Jurkat, Clone E6-1 (cell line): ENCODE measurements around the gene CFAP161.
"Not testable (repeated sequence)": the region's sequence is repeated elsewhere in the genome, so short reads cannot be mapped to it uniquely, and the experiment has no call there.

Experiments
- DNase-seq: peaks from one replicate; pipeline ENCODE4 v3.0.0-alpha.2; 2011; ENCODE audit warnings: low read depth, low spot score
- H3K4me3 ChIP-seq: 2 replicates; pipeline ENCODE4 v1.5.1; 2011; ENCODE audit warnings: mild to moderate bottlenecking, low read length, control low read depth, moderate library complexity

CFAP161 gene

DNA sequence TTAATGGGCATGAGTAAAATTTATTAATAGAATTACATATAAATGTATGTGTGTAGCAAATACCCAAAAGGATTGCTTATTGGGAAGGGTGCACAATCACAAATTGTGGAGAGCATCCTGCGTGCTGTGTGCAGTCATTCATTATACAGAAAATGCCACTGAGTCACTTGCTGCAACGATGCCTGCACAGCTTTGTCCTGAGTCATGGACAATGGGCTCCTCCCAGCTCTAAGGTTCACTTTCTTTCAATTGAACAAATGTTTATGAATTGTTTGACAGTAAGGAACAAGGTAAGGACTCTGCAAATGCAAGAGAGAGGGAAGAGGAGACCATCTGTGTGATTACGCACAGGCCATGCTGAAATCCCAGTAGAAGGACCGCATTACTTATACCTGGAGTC, 18.7 kb downstream of the CFAP161 start:
- no peak for DNase-seq
- no peak overlapping the region for H3K4me3 ChIP-seq

GRCh38 chr15:81155375-81156218, 21.5 kb downstream of the CFAP161 start:
- DNase-seq = peak; percentile 67

DNA sequence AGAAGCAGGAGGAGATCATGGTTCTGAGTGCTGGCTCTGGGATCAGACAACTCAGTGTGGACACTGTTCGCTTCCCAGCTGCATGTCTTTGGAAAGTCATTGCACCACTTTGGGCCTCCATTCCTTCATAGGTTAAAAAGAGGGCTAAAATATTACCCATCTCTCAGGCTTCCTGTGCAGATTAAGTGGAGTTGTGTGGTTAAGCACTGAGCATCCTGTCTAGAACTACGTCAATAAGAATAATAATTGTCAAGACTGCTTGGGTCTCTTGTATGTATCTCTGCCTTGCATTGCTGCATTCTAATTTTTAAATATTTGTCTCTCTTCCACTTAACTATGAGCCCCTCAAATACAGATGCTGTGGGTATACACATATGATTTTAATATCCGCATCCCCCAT, 22.3 kb downstream of the CFAP161 start:
- H3K4me3 ChIP-seq = no peak overlapping the region
- DNase-seq = peak; percentile 28

More at GRCh38 chr15:81155375-81156218, 21.5 kb downstream of the CFAP161 start:
- H3K4me3 ChIP-seq = no peak overlapping the region

DNA sequence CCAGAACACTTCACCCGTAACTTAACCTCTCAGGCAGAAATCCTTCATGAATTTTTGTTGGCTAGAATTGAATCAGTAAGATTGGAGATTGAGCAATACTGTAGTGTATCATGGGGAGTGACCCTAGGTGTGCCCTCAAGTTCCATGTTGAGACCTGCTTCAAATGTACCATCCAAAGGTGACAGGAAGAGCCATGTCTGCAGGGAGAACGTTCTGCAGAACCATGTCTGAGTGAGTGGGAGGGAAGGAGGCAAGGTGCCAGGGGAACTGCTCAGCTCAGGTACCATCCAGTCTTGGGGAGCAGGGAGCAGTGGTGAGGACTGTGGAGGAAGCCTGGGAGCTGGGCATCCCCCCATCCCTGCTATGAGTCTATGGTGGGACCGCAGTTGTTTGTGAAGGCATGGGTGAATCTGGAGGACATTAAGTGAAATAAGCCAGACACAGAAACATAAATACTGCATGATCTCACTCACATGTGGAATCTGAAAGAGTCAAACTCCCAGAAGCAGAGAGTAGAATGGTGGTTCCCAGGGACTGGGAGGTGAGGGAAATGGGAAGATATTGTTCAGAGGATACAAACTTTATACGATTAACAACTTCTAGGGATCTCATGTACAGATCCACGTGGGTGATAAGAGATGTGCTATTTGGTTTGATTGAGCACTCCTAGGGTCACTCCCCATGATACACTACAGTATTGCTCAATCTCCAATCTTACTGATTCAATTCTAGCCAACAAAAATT, 23.3 kb downstream of the CFAP161 start:
- no peak for DNase-seq
- H3K4me3 ChIP-seq = no peak overlapping the region

- H3K4me3 ChIP-seq = no peak overlapping the region
- no peak for DNase-seq
These were observed 23.8 kb downstream of the CFAP161 start for GRCh38 chr15:81157939-81158223.

DNA sequence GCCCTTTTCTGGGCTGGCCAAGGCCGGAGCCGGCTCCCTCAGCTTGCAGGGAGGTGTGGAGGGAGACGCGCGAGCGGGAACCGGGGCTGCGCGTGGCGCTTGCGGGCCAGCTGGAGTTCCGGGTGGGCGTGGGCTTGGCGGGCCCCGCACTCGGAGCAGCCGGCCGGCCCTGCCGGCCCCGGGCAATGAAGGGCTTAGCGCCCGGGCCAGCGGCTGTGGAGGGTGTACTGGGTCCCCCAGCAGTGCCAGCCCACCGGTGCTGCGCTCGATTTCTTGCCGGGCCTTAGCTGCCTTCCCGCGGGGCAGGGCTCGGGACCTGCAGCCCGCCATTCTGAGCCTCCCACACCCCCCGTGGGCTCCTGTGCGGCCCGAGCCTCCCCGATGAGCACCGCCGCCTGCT, 24.5 kb downstream of the CFAP161 start:
- H3K4me3 ChIP-seq, DNase-seq: not testable (repeated sequence)

GRCh38 chr15:81160312-81161159, 26.5 kb downstream of the CFAP161 start:
- DNase-seq = no peak
- no peak overlapping the region for H3K4me3 ChIP-seq

DNA sequence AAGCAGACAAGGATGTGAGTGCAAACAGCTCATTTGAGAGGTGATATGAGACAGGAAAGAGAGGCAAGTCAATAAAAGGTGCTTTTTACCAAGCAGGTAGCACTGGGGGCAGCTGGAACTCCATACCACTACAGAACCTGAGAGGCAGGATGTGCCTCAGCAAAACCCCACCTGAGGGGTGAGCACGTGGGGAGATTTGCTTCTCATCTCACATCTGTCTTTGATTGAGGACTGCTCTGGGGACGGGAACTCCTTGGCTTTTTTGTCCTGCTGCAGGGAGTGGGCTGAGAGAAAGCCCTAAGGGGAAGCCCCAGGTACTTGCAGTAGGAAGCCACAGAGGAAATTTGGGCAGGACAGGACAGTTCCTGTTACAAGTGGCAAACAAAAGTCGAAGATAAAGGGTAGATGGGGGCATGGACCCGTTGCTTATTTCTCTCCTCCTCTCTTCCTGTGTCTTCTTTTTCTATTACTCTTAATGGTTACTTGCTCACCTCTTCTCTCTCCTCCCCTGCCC, 27.1 kb downstream of the CFAP161 start:
- no peak for DNase-seq
- no peak overlapping the region for H3K4me3 ChIP-seq

DNA sequence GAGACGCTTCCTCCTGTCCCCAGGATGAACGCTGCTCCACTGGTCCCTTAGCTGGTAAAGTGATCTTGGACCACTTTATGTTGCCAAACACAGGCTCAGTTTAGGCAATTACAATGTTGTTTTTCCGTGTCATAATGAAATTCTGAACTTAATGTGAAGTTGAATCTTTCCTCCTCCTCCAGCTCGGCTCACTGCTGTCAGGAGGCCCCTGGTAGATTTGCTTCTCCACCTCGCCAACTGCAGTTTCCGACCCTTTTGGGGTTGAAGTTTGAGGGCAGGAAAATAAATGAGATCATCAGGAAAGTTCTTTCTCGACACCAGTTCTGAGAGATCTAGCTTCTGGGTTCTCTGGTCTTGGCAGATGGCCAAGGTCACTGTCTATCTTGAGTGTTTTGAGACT, 27.8 kb downstream of the CFAP161 start:
- H3K4me3 ChIP-seq = no peak overlapping the region

GRCh38 chr15:81163961-81164800, 30.1 kb downstream of the CFAP161 start:
- no peak overlapping the region for H3K4me3 ChIP-seq
- peak; percentile 49 for DNase-seq

More for the DNA sequence above, 27.8 kb downstream of the CFAP161 start:
- no peak for DNase-seq

DNA sequence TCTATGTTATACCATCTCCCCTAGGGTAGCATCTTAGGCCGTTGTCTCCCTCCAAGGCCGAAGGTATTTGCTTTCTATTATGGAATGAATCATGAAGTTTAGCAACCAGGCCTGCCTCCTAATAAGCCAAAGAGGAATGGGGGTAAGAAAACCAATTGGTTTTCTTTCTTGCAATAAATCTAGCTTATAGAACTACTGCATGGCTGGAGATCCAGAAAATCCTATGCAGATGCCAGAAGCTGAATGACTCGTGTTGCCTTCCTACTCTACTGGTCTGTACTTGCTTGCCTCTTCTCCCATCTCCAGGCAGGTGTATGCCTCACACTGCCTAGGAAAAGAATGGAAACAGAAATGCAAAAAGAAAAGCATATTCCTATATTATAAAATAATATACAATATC, 31.5 kb downstream of the CFAP161 start:
- DNase-seq = no peak
- H3K4me3 ChIP-seq = no peak overlapping the region

GRCh38 chr15:81166636-81167305, 32.7 kb downstream of the CFAP161 start:
- no peak for DNase-seq
- no peak overlapping the region for H3K4me3 ChIP-seq

- DNase-seq = no peak
These were observed 34.1 kb downstream of the CFAP161 start for GRCh38 chr15:81168131-81168526.

DNA sequence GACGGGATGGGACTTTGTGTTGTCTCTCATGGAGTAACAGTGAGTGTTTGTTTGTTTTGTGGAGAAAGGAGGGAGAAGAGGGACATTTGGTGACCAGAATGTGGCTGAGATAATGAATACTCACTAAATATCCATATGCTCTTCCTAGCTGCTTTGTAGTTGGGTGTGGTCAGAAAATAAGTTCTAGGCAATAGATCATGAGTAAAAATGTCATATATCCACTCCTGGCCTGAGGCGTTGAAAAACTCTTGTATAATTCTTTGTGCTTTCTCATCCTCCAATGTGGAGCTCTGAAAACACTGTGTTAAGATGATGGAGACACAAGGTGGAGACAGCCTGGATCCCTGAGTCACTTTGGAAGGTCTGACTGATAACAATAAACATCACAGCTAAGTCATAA, 34.6 kb downstream of the CFAP161 start:
- no peak for DNase-seq
- no peak overlapping the region for H3K4me3 ChIP-seq

More at GRCh38 chr15:81168131-81168526, 34.1 kb downstream of the CFAP161 start:
- no peak overlapping the region for H3K4me3 ChIP-seq

GRCh38 chr15:81170511-81170910, 36.4 kb downstream of the CFAP161 start:
- H3K4me3 ChIP-seq = no peak overlapping the region
- DNase-seq = no peak

- H3K4me3 ChIP-seq = no peak overlapping the region
- no peak for DNase-seq
These were observed 37.2 kb downstream of the CFAP161 start for GRCh38 chr15:81171286-81171685.

DNA sequence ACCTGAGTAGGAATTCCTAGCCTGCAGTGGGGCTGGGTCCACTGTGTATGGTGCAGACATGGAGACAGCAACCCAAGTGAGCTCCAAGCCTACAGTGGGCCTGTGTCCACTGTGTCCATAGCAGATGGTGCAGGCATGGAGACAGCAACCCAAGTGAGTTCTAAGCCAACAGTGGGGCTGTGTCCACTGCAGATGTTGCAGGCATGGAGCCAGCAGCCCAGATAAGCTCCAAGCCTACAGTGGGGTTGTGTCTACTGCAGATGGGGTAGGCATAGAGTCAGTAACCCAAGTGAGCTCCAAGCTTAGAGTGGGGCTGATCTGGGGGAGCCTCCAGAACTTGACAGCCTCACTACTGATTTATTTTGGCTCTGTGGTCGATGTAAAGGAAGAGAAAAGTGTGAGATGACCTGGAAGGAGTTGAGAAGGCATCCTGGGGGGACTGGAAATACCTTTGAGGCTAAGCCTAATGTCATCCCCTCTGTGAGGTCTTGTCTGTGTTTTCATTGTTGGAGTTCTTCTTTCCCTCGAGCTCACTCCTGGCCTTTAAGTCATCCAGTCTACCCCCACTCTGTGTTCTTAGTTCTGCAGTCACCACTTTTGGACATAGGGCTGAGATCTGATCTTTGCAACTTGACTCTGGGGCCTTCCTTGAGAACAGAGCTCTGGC, 40.2 kb downstream of the CFAP161 start:
- no peak for DNase-seq
- H3K4me3 ChIP-seq = no peak overlapping the region
